ENCODE results near the gene FRMPD4.

FRMPD4 gene

GRCh38 chrX:12301288-12301687, 163.0 kb downstream of the FRMPD4 start:
- DNase-seq (ENCODE audit: low read depth in 2 of 2) = no peak

GRCh38 chrX:12304261-12304660, 166.0 kb downstream of the FRMPD4 start:
- DNase-seq (ENCODE audit: low read depth in 2 of 2) = no peak

GRCh38 chrX:12307961-12308360, 169.7 kb downstream of the FRMPD4 start:
- DNase-seq (ENCODE audit: low read depth in 2 of 2) = no peak

- DNase-seq (ENCODE audit: low read depth in 2 of 2) = no peak
These were observed 170.1 kb downstream of the FRMPD4 start for GRCh38 chrX:12308420-12308819.

GRCh38 chrX:12309040-12309743, 170.9 kb downstream of the FRMPD4 start:
- DNase-seq (ENCODE audit: low read depth in 2 of 2) = no peak

- DNase-seq (ENCODE audit: low read depth in 2 of 2) = no peak
These were observed 171.4 kb downstream of the FRMPD4 start for GRCh38 chrX:12309744-12310076.

GRCh38 chrX:12314651-12315050, 176.4 kb downstream of the FRMPD4 start:
- DNase-seq (ENCODE audit: low read depth in 2 of 2) = no peak

- DNase-seq (ENCODE audit: low read depth in 2 of 2) = no peak
These were observed 177.3 kb downstream of the FRMPD4 start for GRCh38 chrX:12315526-12315925.

- no peak for DNase-seq (ENCODE audit: low read depth in 2 of 2)
These were observed 180.8 kb downstream of the FRMPD4 start for GRCh38 chrX:12319003-12319519.

GRCh38 chrX:12319992-12320391, 181.7 kb downstream of the FRMPD4 start:
- no peak for DNase-seq (ENCODE audit: low read depth in 2 of 2)

GRCh38 chrX:12322031-12322430, 183.8 kb downstream of the FRMPD4 start:
- no peak for DNase-seq (ENCODE audit: low read depth in 2 of 2)

- no peak for DNase-seq (ENCODE audit: low read depth in 2 of 2)
These were observed 186.9 kb downstream of the FRMPD4 start for GRCh38 chrX:12325171-12325570.

GRCh38 chrX:12327836-12328235, 189.6 kb downstream of the FRMPD4 start:
- DNase-seq (ENCODE audit: low read depth in 2 of 2) = no peak

GRCh38 chrX:12329476-12329875, 191.2 kb downstream of the FRMPD4 start:
- no peak for DNase-seq (ENCODE audit: low read depth in 2 of 2)

- DNase-seq (ENCODE audit: low read depth in 2 of 2) = no peak
These were observed 192.6 kb downstream of the FRMPD4 start for GRCh38 chrX:12330841-12331240.

- DNase-seq (ENCODE audit: low read depth in 2 of 2) = no peak
These were observed 194.6 kb downstream of the FRMPD4 start for GRCh38 chrX:12332786-12333347.

- no peak for DNase-seq (ENCODE audit: low read depth in 2 of 2)
These were observed 201.6 kb downstream of the FRMPD4 start for GRCh38 chrX:12339921-12340320.

- no peak for DNase-seq (ENCODE audit: low read depth in 2 of 2)
These were observed 206.7 kb downstream of the FRMPD4 start for GRCh38 chrX:12344954-12345353.

- no peak for DNase-seq (ENCODE audit: low read depth in 2 of 2)
These were observed 210.9 kb downstream of the FRMPD4 start for GRCh38 chrX:12349201-12349600.

- no peak for DNase-seq (ENCODE audit: low read depth in 2 of 2)
These were observed 214.6 kb downstream of the FRMPD4 start for GRCh38 chrX:12352922-12353321.

GRCh38 chrX:12360383-12360782, 222.1 kb downstream of the FRMPD4 start:
- no peak for DNase-seq (ENCODE audit: low read depth in 2 of 2)

GRCh38 chrX:12360986-12361598, 222.8 kb downstream of the FRMPD4 start:
- no peak for DNase-seq (ENCODE audit: low read depth in 2 of 2)

GRCh38 chrX:12363216-12363615, 224.9 kb downstream of the FRMPD4 start:
- DNase-seq (ENCODE audit: low read depth in 2 of 2) = no peak

Measured in stimulated activated CD4-positive, alpha-beta T cell treated with anti-CD3 and anti-CD28 coated beads, Interleukin-12 subunit alpha, Interleukin-12 subunit beta, amount 100 ng/mL, for 24 hours (primary cell).